Nephron progenitor cell (in vitro differentiated cells): ENCODE data around the gene NDUFB11.

Source experiments
- DNase-seq: peaks from one replicate; pipeline ENCODE4 v3.0.0; 2021
- H3K27ac Mint-ChIP-seq: 2 replicates; pipeline ENCODE4 v1.8.0; 2021; ENCODE audit warnings: mild to moderate bottlenecking, moderate library complexity, mixed read lengths
- H3K27me3 Mint-ChIP-seq: 2 replicates; pipeline ENCODE4 v1.8.0; 2021; ENCODE audit warnings: mild to moderate bottlenecking, low read depth, mixed read lengths; ENCODE audit not compliant: poor library complexity
- H3K36me3 Mint-ChIP-seq: 2 replicates; pipeline ENCODE4 v1.8.0; 2021; ENCODE audit warnings: low read depth, mixed read lengths
- H3K4me1 Mint-ChIP-seq: 2 replicates; pipeline ENCODE4 v1.8.0; 2021; ENCODE audit warnings: mixed read lengths
- H3K4me3 Mint-ChIP-seq: 2 replicates; pipeline ENCODE4 v1.8.0; 2021; ENCODE audit warnings: mild to moderate bottlenecking, moderate library complexity, mixed read lengths
- H3K9me3 Mint-ChIP-seq: 2 replicates; pipeline ENCODE4 v1.8.0; 2021; ENCODE audit warnings: mild to moderate bottlenecking, moderate library complexity, mixed read lengths
- CTCF ChIP-seq: fragments of 200-600 bp; sonication (generic); IDR thresholded peaks from 2 replicates; pipeline ENCODE4 v1.5.0; 2021; ENCODE audit warnings: antibody characterized with exemption

Gene NDUFB11

GRCh38 chrX:47101206-47101605 lies 43.3 kb downstream of the NDUFB11 start:
- H3K36me3 Mint-ChIP-seq: no peaks in the 10 kb centered on the region
- H3K27ac Mint-ChIP-seq: no peak overlapping the region
- DNase-seq: no peak
- H3K27me3 Mint-ChIP-seq: no peaks in the 10 kb centered on the region
- H3K4me3 Mint-ChIP-seq: no peak overlapping the region
- no peaks in the 10 kb centered on the region for H3K4me1 Mint-ChIP-seq
- TF ChIP-seq CTCF: no peak
- peaks cover 53% of the 10 kb centered on the region for H3K9me3 Mint-ChIP-seq

DNA sequence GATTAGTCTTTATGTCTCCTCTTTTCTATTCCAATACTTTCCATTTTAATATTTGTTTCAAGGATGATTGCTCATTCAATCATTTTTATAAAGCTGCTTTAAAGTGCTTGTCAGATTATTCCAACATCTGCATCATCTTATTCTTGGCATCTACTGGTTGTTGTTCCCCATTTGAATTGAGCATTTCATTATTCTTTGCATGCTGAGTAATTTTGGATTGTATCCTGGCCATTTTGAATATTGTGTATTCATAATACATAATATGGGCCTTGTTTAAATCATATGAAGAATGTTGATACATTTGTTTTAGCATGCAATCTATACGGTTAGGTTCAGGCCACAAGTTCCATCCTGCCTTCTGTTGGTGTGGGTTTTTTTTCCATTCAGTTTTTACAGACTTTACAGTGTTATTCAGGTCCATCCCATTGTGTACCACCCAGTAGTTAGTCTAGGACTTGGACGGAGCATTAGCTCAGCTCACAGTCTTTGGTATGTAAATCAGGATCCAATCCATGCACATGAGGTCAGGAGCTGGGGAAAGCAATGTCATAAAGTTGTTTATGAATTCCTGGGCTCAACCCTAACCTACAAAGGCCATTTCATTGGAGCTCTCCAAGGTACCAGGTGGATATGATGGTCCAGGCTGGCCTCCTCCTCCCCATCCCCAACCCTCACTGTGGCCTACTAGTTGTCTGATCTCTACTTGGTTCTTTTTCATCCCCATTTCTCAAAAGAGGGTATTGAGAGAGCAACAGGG lies 46.0 kb downstream of the NDUFB11 start:
- peaks cover 53% of the 10 kb centered on the region for H3K9me3 Mint-ChIP-seq
- no peak for DNase-seq
- H3K4me1 Mint-ChIP-seq: no peaks in the 10 kb centered on the region
- H3K27me3 Mint-ChIP-seq: peaks cover 6% of the 10 kb centered on the region
- no peaks in the 10 kb centered on the region for H3K36me3 Mint-ChIP-seq
- H3K27ac Mint-ChIP-seq: no peak overlapping the region
- TF ChIP-seq CTCF: no peak
- H3K4me3 Mint-ChIP-seq: no peak overlapping the region

DNA sequence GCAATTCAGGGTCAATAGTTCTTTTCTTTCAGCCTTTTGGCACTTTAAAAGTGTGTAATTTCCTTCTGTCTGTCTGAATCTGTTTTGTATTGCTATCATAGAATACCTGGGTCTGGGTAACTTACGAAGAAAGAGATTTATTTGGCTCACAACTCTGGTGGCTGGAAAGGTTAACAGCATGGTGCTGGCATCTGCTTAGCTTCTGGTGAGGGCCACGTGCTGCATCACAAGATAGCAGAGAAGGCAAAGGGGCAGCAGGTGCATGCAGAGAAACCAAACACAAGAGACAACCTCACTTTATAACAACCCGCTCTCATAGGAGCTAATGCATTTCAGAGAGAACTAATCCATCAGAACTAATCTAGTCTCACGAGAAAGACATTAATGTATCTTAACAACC lies 47.5 kb downstream of the NDUFB11 start:
- Mint-ChIP-seq H3K4me3 (no peak overlapping the region), H3K9me3 (peaks cover 49% of the 10 kb centered on the region), H3K27me3 (peaks cover 6% of the 10 kb centered on the region), H3K27ac (no peak overlapping the region), H3K36me3 (no peaks in the 10 kb centered on the region), H3K4me1 (no peaks in the 10 kb centered on the region)
- no peak for TF ChIP-seq CTCF
- no peak for DNase-seq

GRCh38 chrX:47093860-47094259 lies 50.6 kb downstream of the NDUFB11 start:
- no peaks in the 10 kb centered on the region for H3K36me3 Mint-ChIP-seq
- peaks cover 6% of the 10 kb centered on the region for H3K27me3 Mint-ChIP-seq
- TF ChIP-seq CTCF: no peak
- H3K9me3 Mint-ChIP-seq: peaks cover 31% of the 10 kb centered on the region
- no peak overlapping the region for H3K27ac Mint-ChIP-seq
- no peak for DNase-seq
- no peaks in the 10 kb centered on the region for H3K4me1 Mint-ChIP-seq
- H3K4me3 Mint-ChIP-seq: no peak overlapping the region

- no peaks in the 10 kb centered on the region for H3K4me1 Mint-ChIP-seq
- H3K9me3 Mint-ChIP-seq: peaks cover 31% of the 10 kb centered on the region
- H3K36me3 Mint-ChIP-seq: no peaks in the 10 kb centered on the region
- no peak overlapping the region for H3K27ac Mint-ChIP-seq
- no peak overlapping the region for H3K4me3 Mint-ChIP-seq
- no peak for DNase-seq
- TF ChIP-seq CTCF: peak; percentile 31
- H3K27me3 Mint-ChIP-seq: peaks cover 6% of the 10 kb centered on the region
These were observed 51.3 kb downstream of the NDUFB11 start for GRCh38 chrX:47093248-47093647.
